WTC11 (cell line): ENCODE data around the gene NETO1. TPM values are rescaled to one million over a fixed set of nuclear protein-coding genes. Genes with fewer than 3 reads are reported as not detected.
A peak's percentile ranks its signal among the peaks of the same experiment; 100 is the strongest.

Experiments
- ATAC-seq: fragments of 200-7000 bp; cut with Tn5 transposase; 2 replicates; pipeline ENCODE4 v1.10.0; 2021; ENCODE audit warnings: mild to moderate bottlenecking, moderate library complexity
- CTCF ChIA-PET: fragments of 300-600 bp; sonication (Branson Sonifier 250); formaldehyde crosslinking; loops from one replicate; lab custom pipeline; 2021; ENCODE audit warnings: antibody characterized with exemption; lab: Charles Lee
- POLR2A ChIA-PET: fragments of 350-600 bp; sonication (Branson Sonifier 250); formaldehyde crosslinking; loops from one replicate; lab custom pipeline; 2021; ENCODE audit warnings: antibody characterized with exemption; lab: Charles Lee
- DNase-seq: peaks from one replicate; pipeline ENCODE4 v3.0.0; 2021; ENCODE audit warnings: low spot score
- H3K27ac Mint-ChIP-seq: 2 replicates; pipeline ENCODE4 v1.8.0; 2021; ENCODE audit warnings: mixed read lengths
- H3K27me3 Mint-ChIP-seq: 2 replicates; pipeline ENCODE4 v1.8.0; 2021; ENCODE audit warnings: low read depth, mild to moderate bottlenecking, moderate library complexity, mixed read lengths
- H3K36me3 Mint-ChIP-seq: 2 replicates; pipeline ENCODE4 v1.8.0; 2021; ENCODE audit warnings: mixed read lengths
- H3K4me1 Mint-ChIP-seq: 2 replicates; pipeline ENCODE4 v1.8.0; 2022; ENCODE audit warnings: mixed read lengths
- H3K4me3 Mint-ChIP-seq: 2 replicates; pipeline ENCODE4 v1.8.0; 2021; ENCODE audit warnings: mild to moderate bottlenecking, moderate library complexity, mixed read lengths
- H3K9me3 Mint-ChIP-seq: 2 replicates; pipeline ENCODE4 v1.8.0; 2021; ENCODE audit warnings: mixed read lengths
- CBFB ChIP-seq: sonication (generic); formaldehyde crosslinking; IDR thresholded peaks from 2 replicates; pipeline ENCODE4 v1.8.1; 2022; ENCODE audit warnings: mild to moderate bottlenecking, low read depth, missing genetic modification reagents
- CREB1 ChIP-seq: sonication (generic); formaldehyde crosslinking; IDR thresholded peaks from 2 replicates; pipeline ENCODE4 v1.8.0; 2023; ENCODE audit warnings: mild to moderate bottlenecking, missing genetic modification reagents
- CTCF ChIP-seq: fragments of 200-600 bp; IDR thresholded peaks from 2 replicates; pipeline ENCODE4 v1.8.0; 2022; ENCODE audit warnings: antibody characterized with exemption
- EMX1 ChIP-seq: fragments of 250-450 bp; sonication (Bioruptor Pico); IDR thresholded peaks from 2 replicates; pipeline ENCODE4 v1.8.0; 2021; ENCODE audit warnings: mild to moderate bottlenecking
- ETV6 ChIP-seq: sonication (generic); formaldehyde crosslinking; IDR thresholded peaks from 2 replicates; pipeline ENCODE4 v1.8.1; 2022; ENCODE audit warnings: mild to moderate bottlenecking, missing genetic modification reagents
- GABPB1 ChIP-seq: sonication (generic); formaldehyde crosslinking; IDR thresholded peaks from 2 replicates; pipeline ENCODE4 v1.8.1; 2023; ENCODE audit warnings: mild to moderate bottlenecking, missing genetic modification reagents
- IRF1 ChIP-seq: sonication (generic); formaldehyde crosslinking; IDR thresholded peaks from 2 replicates; pipeline ENCODE4 v1.8.0; 2023; ENCODE audit warnings: missing genetic modification reagents
- MLX ChIP-seq: sonication (generic); formaldehyde crosslinking; IDR thresholded peaks from 2 replicates; pipeline ENCODE4 v1.8.1; 2023; ENCODE audit warnings: mild to moderate bottlenecking, missing genetic modification reagents, moderate library complexity
- NFE2L1 ChIP-seq: sonication (generic); formaldehyde crosslinking; IDR thresholded peaks from 2 replicates; pipeline ENCODE4 v1.8.1; 2023; ENCODE audit warnings: missing genetic modification reagents
- RELA ChIP-seq: sonication (generic); formaldehyde crosslinking; IDR thresholded peaks from 2 replicates; pipeline ENCODE4 v1.8.1; 2022; ENCODE audit warnings: missing genetic modification reagents, mild to moderate bottlenecking, borderline replicate concordance
- TCF7 ChIP-seq: sonication (generic); formaldehyde crosslinking; IDR thresholded peaks from 2 replicates; pipeline ENCODE4 v1.8.0; 2022; ENCODE audit warnings: mild to moderate bottlenecking, low read depth, missing genetic modification reagents, moderate library complexity
- ZNF281 ChIP-seq: sonication (generic); formaldehyde crosslinking; IDR thresholded peaks from 2 replicates; pipeline ENCODE4 v1.8.0; 2023; ENCODE audit warnings: mild to moderate bottlenecking, missing genetic modification reagents
- ZNF317 ChIP-seq: sonication (generic); formaldehyde crosslinking; IDR thresholded peaks from 2 replicates; pipeline ENCODE4 v1.8.1; 2023; ENCODE audit warnings: low read depth, mild to moderate bottlenecking, moderate library complexity, missing genetic modification reagents, borderline replicate concordance
- ZNF671 ChIP-seq: fragments of 250-450 bp; sonication (Bioruptor Pico); IDR thresholded peaks from 2 replicates; pipeline ENCODE4 v1.8.0; 2021; ENCODE audit warnings: mild to moderate bottlenecking
- ZSCAN18 ChIP-seq: fragments of 250-450 bp; sonication (Bioruptor Pico); IDR thresholded peaks from 2 replicates; pipeline ENCODE4 v2.1.2; 2022; ENCODE audit warnings: mild to moderate bottlenecking, moderate library complexity
- total RNA-seq: library from RNA; stranded (reverse); gene quantifications from 3 replicates; pipeline ENCODE4 v1.2.3, GENCODE V29; 2021
- TF ChIP-seq, protein P1 (sequence below): sonication (generic); formaldehyde crosslinking; IDR thresholded peaks from 2 replicates; pipeline ENCODE4 v1.8.1; 2022; ENCODE audit warnings: mild to moderate bottlenecking, moderate library complexity, missing genetic modification reagents
- TF ChIP-seq, protein P2 (sequence below): sonication (generic); formaldehyde crosslinking; IDR thresholded peaks from 2 replicates; pipeline ENCODE4 v1.8.1; 2022; ENCODE audit warnings: low read depth, missing genetic modification reagents, borderline replicate concordance
- TF ChIP-seq, protein P3 (sequence below): sonication (generic); formaldehyde crosslinking; IDR thresholded peaks from 2 replicates; pipeline ENCODE4 v1.8.0; 2022; ENCODE audit warnings: mild to moderate bottlenecking, missing genetic modification reagents
- TF ChIP-seq, protein P4 (sequence below): fragments of 250-450 bp; sonication (Bioruptor Pico); IDR thresholded peaks from 2 replicates; pipeline ENCODE4 v1.9.0; 2021; ENCODE audit warnings: mild to moderate bottlenecking, borderline replicate concordance
- TF ChIP-seq, protein P5 (sequence below): fragments of 250-450 bp; sonication (Bioruptor Pico); IDR thresholded peaks from 2 replicates; pipeline ENCODE4 v1.9.0; 2021; ENCODE audit warnings: mild to moderate bottlenecking

NETO1 gene
- total RNA-seq, 1 experiment from 2014 or later, result 33.1 TPM

- TF ChIP-seq MLX (no peak), ZSCAN18 (CRISPR knock-in tag) (no peak), RELA (CRISPR knock-in tag) (no peak), IRF1 (CRISPR knock-in tag) (no peak), ZNF671 (CRISPR knock-in tag) (no peak), ETV6 (CRISPR knock-in tag) (no peak), ZNF281 (CRISPR knock-in tag) (no peak)
- TF ChIP-seq, protein P1, sequence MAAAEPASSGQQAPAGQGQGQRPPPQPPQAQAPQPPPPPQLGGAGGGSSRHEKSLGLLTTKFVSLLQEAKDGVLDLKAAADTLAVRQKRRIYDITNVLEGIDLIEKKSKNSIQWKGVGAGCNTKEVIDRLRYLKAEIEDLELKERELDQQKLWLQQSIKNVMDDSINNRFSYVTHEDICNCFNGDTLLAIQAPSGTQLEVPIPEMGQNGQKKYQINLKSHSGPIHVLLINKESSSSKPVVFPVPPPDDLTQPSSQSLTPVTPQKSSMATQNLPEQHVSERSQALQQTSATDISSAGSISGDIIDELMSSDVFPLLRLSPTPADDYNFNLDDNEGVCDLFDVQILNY (CRISPR knock-in tag), result no peak
- TF ChIP-seq, protein P2, sequence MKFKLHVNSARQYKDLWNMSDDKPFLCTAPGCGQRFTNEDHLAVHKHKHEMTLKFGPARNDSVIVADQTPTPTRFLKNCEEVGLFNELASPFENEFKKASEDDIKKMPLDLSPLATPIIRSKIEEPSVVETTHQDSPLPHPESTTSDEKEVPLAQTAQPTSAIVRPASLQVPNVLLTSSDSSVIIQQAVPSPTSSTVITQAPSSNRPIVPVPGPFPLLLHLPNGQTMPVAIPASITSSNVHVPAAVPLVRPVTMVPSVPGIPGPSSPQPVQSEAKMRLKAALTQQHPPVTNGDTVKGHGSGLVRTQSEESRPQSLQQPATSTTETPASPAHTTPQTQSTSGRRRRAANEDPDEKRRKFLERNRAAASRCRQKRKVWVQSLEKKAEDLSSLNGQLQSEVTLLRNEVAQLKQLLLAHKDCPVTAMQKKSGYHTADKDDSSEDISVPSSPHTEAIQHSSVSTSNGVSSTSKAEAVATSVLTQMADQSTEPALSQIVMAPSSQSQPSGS (CRISPR knock-in tag), result no peak
- TF ChIP-seq, protein P3, sequence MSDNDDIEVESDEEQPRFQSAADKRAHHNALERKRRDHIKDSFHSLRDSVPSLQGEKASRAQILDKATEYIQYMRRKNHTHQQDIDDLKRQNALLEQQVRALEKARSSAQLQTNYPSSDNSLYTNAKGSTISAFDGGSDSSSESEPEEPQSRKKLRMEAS (CRISPR knock-in tag), result no peak
- TF ChIP-seq, protein P4, sequence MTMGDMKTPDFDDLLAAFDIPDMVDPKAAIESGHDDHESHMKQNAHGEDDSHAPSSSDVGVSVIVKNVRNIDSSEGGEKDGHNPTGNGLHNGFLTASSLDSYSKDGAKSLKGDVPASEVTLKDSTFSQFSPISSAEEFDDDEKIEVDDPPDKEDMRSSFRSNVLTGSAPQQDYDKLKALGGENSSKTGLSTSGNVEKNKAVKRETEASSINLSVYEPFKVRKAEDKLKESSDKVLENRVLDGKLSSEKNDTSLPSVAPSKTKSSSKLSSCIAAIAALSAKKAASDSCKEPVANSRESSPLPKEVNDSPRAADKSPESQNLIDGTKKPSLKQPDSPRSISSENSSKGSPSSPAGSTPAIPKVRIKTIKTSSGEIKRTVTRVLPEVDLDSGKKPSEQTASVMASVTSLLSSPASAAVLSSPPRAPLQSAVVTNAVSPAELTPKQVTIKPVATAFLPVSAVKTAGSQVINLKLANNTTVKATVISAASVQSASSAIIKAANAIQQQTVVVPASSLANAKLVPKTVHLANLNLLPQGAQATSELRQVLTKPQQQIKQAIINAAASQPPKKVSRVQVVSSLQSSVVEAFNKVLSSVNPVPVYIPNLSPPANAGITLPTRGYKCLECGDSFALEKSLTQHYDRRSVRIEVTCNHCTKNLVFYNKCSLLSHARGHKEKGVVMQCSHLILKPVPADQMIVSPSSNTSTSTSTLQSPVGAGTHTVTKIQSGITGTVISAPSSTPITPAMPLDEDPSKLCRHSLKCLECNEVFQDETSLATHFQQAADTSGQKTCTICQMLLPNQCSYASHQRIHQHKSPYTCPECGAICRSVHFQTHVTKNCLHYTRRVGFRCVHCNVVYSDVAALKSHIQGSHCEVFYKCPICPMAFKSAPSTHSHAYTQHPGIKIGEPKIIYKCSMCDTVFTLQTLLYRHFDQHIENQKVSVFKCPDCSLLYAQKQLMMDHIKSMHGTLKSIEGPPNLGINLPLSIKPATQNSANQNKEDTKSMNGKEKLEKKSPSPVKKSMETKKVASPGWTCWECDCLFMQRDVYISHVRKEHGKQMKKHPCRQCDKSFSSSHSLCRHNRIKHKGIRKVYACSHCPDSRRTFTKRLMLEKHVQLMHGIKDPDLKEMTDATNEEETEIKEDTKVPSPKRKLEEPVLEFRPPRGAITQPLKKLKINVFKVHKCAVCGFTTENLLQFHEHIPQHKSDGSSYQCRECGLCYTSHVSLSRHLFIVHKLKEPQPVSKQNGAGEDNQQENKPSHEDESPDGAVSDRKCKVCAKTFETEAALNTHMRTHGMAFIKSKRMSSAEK (CRISPR knock-in tag), result no peak
Observed at GRCh38 chr18:72895548-72895947, 27.8 kb upstream of the NETO1 start (continued).

GRCh38 chr18:72878561-72878960, 10.8 kb upstream of the NETO1 start:
- ATAC-seq, result peak; percentile 24; the same call in 1 of the 2 replicates
- H3K4me3 Mint-ChIP-seq, result no peak overlapping the region
- no peak for TF ChIP-seq ZNF317
- TF ChIP-seq CREB1 (CRISPR knock-in tag), result no peak
- no peak for TF ChIP-seq GABPB1
- TF ChIP-seq TCF7 (CRISPR knock-in tag), result no peak
- TF ChIP-seq CBFB, result no peak
- no peak for TF ChIP-seq CTCF
- no peak for TF ChIP-seq EMX1 (CRISPR knock-in tag)
- TF ChIP-seq NFE2L1 (CRISPR knock-in tag), result no peak
- no peak for TF ChIP-seq ETV6 (CRISPR knock-in tag)
- TF ChIP-seq, protein P5, sequence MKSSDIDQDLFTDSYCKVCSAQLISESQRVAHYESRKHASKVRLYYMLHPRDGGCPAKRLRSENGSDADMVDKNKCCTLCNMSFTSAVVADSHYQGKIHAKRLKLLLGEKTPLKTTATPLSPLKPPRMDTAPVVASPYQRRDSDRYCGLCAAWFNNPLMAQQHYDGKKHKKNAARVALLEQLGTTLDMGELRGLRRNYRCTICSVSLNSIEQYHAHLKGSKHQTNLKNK, result no peak

More at GRCh38 chr18:72878561-72878960, 10.8 kb upstream of the NETO1 start:
- CTCF ChIA-PET, result no interaction called here
- POLR2A ChIA-PET, result no interaction called here
- Mint-ChIP-seq H3K36me3 (no peaks in the 10 kb centered on the region), H3K9me3 (peaks cover 13% of the 10 kb centered on the region), H3K4me1 (peaks cover 9% of the 10 kb centered on the region), H3K27ac (no peak overlapping the region), H3K27me3 (no peaks in the 10 kb centered on the region)
- DNase-seq, result no peak
